ENCODE measurements around the gene PTPRA. TPM values are rescaled to one million over a fixed set of nuclear protein-coding genes. Genes with fewer than 3 reads are reported as not detected.

Gene PTPRA
- total RNA-seq, 1 experiment from 2014 or later, result 58.4 TPM

- H3K9me3 ChIP-seq (ENCODE audit: low read length), result no peaks in the 10 kb centered on the region
- no peaks in the 10 kb centered on the region for H3K27me3 ChIP-seq (ENCODE audit: low read length)
- H3K4me3 ChIP-seq (ENCODE audit: low read length), result peak overlapping the region; percentile 95
- no peaks in the 10 kb centered on the region for H4K20me1 ChIP-seq (ENCODE audit: insufficient read depth, low read depth, low read length)
- H2AFZ ChIP-seq (ENCODE audit: low read length), result peak overlapping the region; percentile 67; the same call in 1 of the 2 replicates
- peaks cover 52% of the 10 kb centered on the region for H3K4me1 ChIP-seq (ENCODE audit: low read length)
- peaks cover 38% of the 10 kb centered on the region for H3K79me2 ChIP-seq (ENCODE audit: low read length)
- no peaks in the 10 kb centered on the region for H3K36me3 ChIP-seq (ENCODE audit: insufficient read depth, low read length)
- H3K9me2 ChIP-seq (replicated peaks; ENCODE audit: insufficient read depth, low read length), result no peaks in the 10 kb centered on the region
- DNase-seq, result peak; percentile 64
- peak overlapping the region; percentile 83 for H3K9ac ChIP-seq (ENCODE audit: low read length)
- no peak overlapping the region; the same call in 1 of the 2 replicates for H3K27ac ChIP-seq (ENCODE audit: low read length)
- peak overlapping the region; percentile 96 for H3K4me2 ChIP-seq (ENCODE audit: low read depth, low read length, poor library complexity, severe bottlenecking)
Measured at GRCh38 chr20:2840967-2841531, 32.2 kb upstream of the PTPRA start.

- no peaks in the 10 kb centered on the region for H3K9me2 ChIP-seq (replicated peaks; ENCODE audit: insufficient read depth, low read length)
- H2AFZ ChIP-seq (ENCODE audit: low read length), result no peak overlapping the region
- H3K36me3 ChIP-seq (ENCODE audit: insufficient read depth, low read length), result no peaks in the 10 kb centered on the region
- H3K4me1 ChIP-seq (ENCODE audit: low read length), result peaks cover 18% of the 10 kb centered on the region
- H3K27ac ChIP-seq (ENCODE audit: low read length), result no peak overlapping the region
- no peak overlapping the region for H3K4me3 ChIP-seq (ENCODE audit: low read length)
- H4K20me1 ChIP-seq (ENCODE audit: insufficient read depth, low read depth, low read length), result no peaks in the 10 kb centered on the region
- H3K9me3 ChIP-seq (ENCODE audit: low read length), result no peaks in the 10 kb centered on the region
- H3K4me2 ChIP-seq (ENCODE audit: low read depth, low read length, poor library complexity, severe bottlenecking), result no peak overlapping the region
- H3K79me2 ChIP-seq (ENCODE audit: low read length), result peaks cover 56% of the 10 kb centered on the region
- DNase-seq, result no peak
- H3K9ac ChIP-seq (ENCODE audit: low read length), result no peak overlapping the region
- H3K27me3 ChIP-seq (ENCODE audit: low read length), result no peaks in the 10 kb centered on the region
Measured at GRCh38 chr20:2845607-2846006, 27.7 kb upstream of the PTPRA start.

- no peak overlapping the region for H3K4me3 ChIP-seq (ENCODE audit: low read length)
- H3K9me3 ChIP-seq (ENCODE audit: low read length), result no peaks in the 10 kb centered on the region
- no peaks in the 10 kb centered on the region for H4K20me1 ChIP-seq (ENCODE audit: insufficient read depth, low read depth, low read length)
- no peak overlapping the region for H3K9ac ChIP-seq (ENCODE audit: low read length)
- no peak overlapping the region for H3K27ac ChIP-seq (ENCODE audit: low read length)
- H3K4me2 ChIP-seq (ENCODE audit: low read depth, low read length, poor library complexity, severe bottlenecking), result no peak overlapping the region
- no peaks in the 10 kb centered on the region for H3K36me3 ChIP-seq (ENCODE audit: insufficient read depth, low read length)
- H2AFZ ChIP-seq (ENCODE audit: low read length), result no peak overlapping the region
- peaks cover 14% of the 10 kb centered on the region for H3K4me1 ChIP-seq (ENCODE audit: low read length)
- H3K27me3 ChIP-seq (ENCODE audit: low read length), result no peaks in the 10 kb centered on the region
- no peak for DNase-seq
- no peaks in the 10 kb centered on the region for H3K9me2 ChIP-seq (replicated peaks; ENCODE audit: insufficient read depth, low read length)
- H3K79me2 ChIP-seq (ENCODE audit: low read length), result peaks cover 46% of the 10 kb centered on the region
Measured at GRCh38 chr20:2846698-2847097, 26.6 kb upstream of the PTPRA start.

GRCh38 chr20:2847802-2848201 lies 25.5 kb upstream of the PTPRA start:
- no peak overlapping the region for H3K9ac ChIP-seq (ENCODE audit: low read length)
- no peak overlapping the region for H3K4me3 ChIP-seq (ENCODE audit: low read length)
- H3K4me1 ChIP-seq (ENCODE audit: low read length), result peaks cover 10% of the 10 kb centered on the region
- peaks cover 43% of the 10 kb centered on the region for H3K79me2 ChIP-seq (ENCODE audit: low read length)
- H3K27ac ChIP-seq (ENCODE audit: low read length), result no peak overlapping the region
- no peaks in the 10 kb centered on the region for H4K20me1 ChIP-seq (ENCODE audit: insufficient read depth, low read depth, low read length)
- DNase-seq, result no peak
- no peak overlapping the region for H3K4me2 ChIP-seq (ENCODE audit: low read depth, low read length, poor library complexity, severe bottlenecking)
- H3K9me2 ChIP-seq (replicated peaks; ENCODE audit: insufficient read depth, low read length), result no peaks in the 10 kb centered on the region
- H3K36me3 ChIP-seq (ENCODE audit: insufficient read depth, low read length), result no peaks in the 10 kb centered on the region
- H3K9me3 ChIP-seq (ENCODE audit: low read length), result no peaks in the 10 kb centered on the region
- H2AFZ ChIP-seq (ENCODE audit: low read length), result no peak overlapping the region
- H3K27me3 ChIP-seq (ENCODE audit: low read length), result no peaks in the 10 kb centered on the region

- Histone ChIP-seq H3K27me3 (ENCODE audit: low read length) (no peaks in the 10 kb centered on the region), H3K4me1 (ENCODE audit: low read length) (peaks cover 10% of the 10 kb centered on the region), H2AFZ (ENCODE audit: low read length) (no peak overlapping the region)
Measured at GRCh38 chr20:2849529-2849928, 23.8 kb upstream of the PTPRA start.

GRCh38 chr20:2851086-2851485 lies 22.2 kb upstream of the PTPRA start:
- no peaks in the 10 kb centered on the region for H4K20me1 ChIP-seq (ENCODE audit: insufficient read depth, low read depth, low read length)

More at GRCh38 chr20:2849529-2849928, 23.8 kb upstream of the PTPRA start:
- Histone ChIP-seq H3K4me3 (ENCODE audit: low read length) (no peak overlapping the region), H3K27ac (ENCODE audit: low read length) (no peak overlapping the region), H3K4me2 (ENCODE audit: low read depth, low read length, poor library complexity, severe bottlenecking) (no peak overlapping the region), H4K20me1 (ENCODE audit: insufficient read depth, low read depth, low read length) (no peaks in the 10 kb centered on the region), H3K36me3 (ENCODE audit: insufficient read depth, low read length) (no peaks in the 10 kb centered on the region), H3K79me2 (ENCODE audit: low read length) (peaks cover 31% of the 10 kb centered on the region), H3K9ac (ENCODE audit: low read length) (no peak overlapping the region), H3K9me3 (ENCODE audit: low read length) (no peaks in the 10 kb centered on the region), H3K9me2 (replicated peaks; ENCODE audit: insufficient read depth, low read length) (no peaks in the 10 kb centered on the region)
- DNase-seq, result no peak

GRCh38 chr20:2858591-2858990 lies 14.7 kb upstream of the PTPRA start:
- Histone ChIP-seq H3K9ac (ENCODE audit: low read length) (no peak overlapping the region), H3K4me2 (ENCODE audit: low read depth, low read length, poor library complexity, severe bottlenecking) (no peak overlapping the region), H3K27ac (ENCODE audit: low read length) (no peak overlapping the region), H2AFZ (ENCODE audit: low read length) (no peak overlapping the region), H3K4me3 (ENCODE audit: low read length) (no peak overlapping the region), H4K20me1 (ENCODE audit: insufficient read depth, low read depth, low read length) (no peaks in the 10 kb centered on the region), H3K4me1 (ENCODE audit: low read length) (no peaks in the 10 kb centered on the region), H3K79me2 (ENCODE audit: low read length) (peaks cover 19% of the 10 kb centered on the region), H3K27me3 (ENCODE audit: low read length) (no peaks in the 10 kb centered on the region), H3K9me3 (ENCODE audit: low read length) (no peaks in the 10 kb centered on the region), H3K9me2 (replicated peaks; ENCODE audit: insufficient read depth, low read length) (no peaks in the 10 kb centered on the region), H3K36me3 (ENCODE audit: insufficient read depth, low read length) (no peaks in the 10 kb centered on the region)
- DNase-seq, result no peak

More at GRCh38 chr20:2851086-2851485, 22.2 kb upstream of the PTPRA start:
- Histone ChIP-seq H3K4me2 (ENCODE audit: low read depth, low read length, poor library complexity, severe bottlenecking) (no peak overlapping the region), H3K9me3 (ENCODE audit: low read length) (no peaks in the 10 kb centered on the region), H3K79me2 (ENCODE audit: low read length) (peaks cover 35% of the 10 kb centered on the region), H3K4me3 (ENCODE audit: low read length) (no peak overlapping the region), H3K27me3 (ENCODE audit: low read length) (no peaks in the 10 kb centered on the region), H3K4me1 (ENCODE audit: low read length) (no peaks in the 10 kb centered on the region), H3K27ac (ENCODE audit: low read length) (no peak overlapping the region), H3K36me3 (ENCODE audit: insufficient read depth, low read length) (no peaks in the 10 kb centered on the region), H3K9ac (ENCODE audit: low read length) (no peak overlapping the region), H2AFZ (ENCODE audit: low read length) (no peak overlapping the region), H3K9me2 (replicated peaks; ENCODE audit: insufficient read depth, low read length) (no peaks in the 10 kb centered on the region)
- DNase-seq, result no peak

GRCh38 chr20:2859330-2860121 lies 13.8 kb upstream of the PTPRA start:
- no peaks in the 10 kb centered on the region for H3K9me2 ChIP-seq (replicated peaks; ENCODE audit: insufficient read depth, low read length)
- no peaks in the 10 kb centered on the region for H4K20me1 ChIP-seq (ENCODE audit: insufficient read depth, low read depth, low read length)
- DNase-seq, result no peak
- no peaks in the 10 kb centered on the region for H3K36me3 ChIP-seq (ENCODE audit: insufficient read depth, low read length)
- no peaks in the 10 kb centered on the region for H3K27me3 ChIP-seq (ENCODE audit: low read length)
- no peak overlapping the region for H2AFZ ChIP-seq (ENCODE audit: low read length)
- H3K27ac ChIP-seq (ENCODE audit: low read length), result no peak overlapping the region
- H3K9ac ChIP-seq (ENCODE audit: low read length), result no peak overlapping the region
- H3K4me3 ChIP-seq (ENCODE audit: low read length), result no peak overlapping the region
- H3K4me1 ChIP-seq (ENCODE audit: low read length), result no peaks in the 10 kb centered on the region
- no peak overlapping the region for H3K4me2 ChIP-seq (ENCODE audit: low read depth, low read length, poor library complexity, severe bottlenecking)
- H3K79me2 ChIP-seq (ENCODE audit: low read length), result peaks cover 19% of the 10 kb centered on the region
- no peaks in the 10 kb centered on the region for H3K9me3 ChIP-seq (ENCODE audit: low read length)

Measured in Karpas-422 (cell line).